HG02981 (cell line): ENCODE results near the gene DDX23.
A peak's percentile ranks its signal among the peaks of the same experiment; 100 is the strongest.
"Not testable (repeated sequence)": the region's sequence is repeated elsewhere in the genome, so short reads cannot be mapped to it uniquely, and the experiment has no call there.

ENCODE experiments used
- ATAC-seq: cut with Tn5 transposase; IDR thresholded peaks from one replicate; pipeline ENCODE4 v1.9.1; 2021; ENCODE audit warnings: mild to moderate bottlenecking, moderate library complexity; ENCODE audit not compliant: unreplicated experiment

Gene DDX23

GRCh38 chr12:48863291-48863690 lies 11.3 kb upstream of the DDX23 start:
- no peak for ATAC-seq

- no peak for ATAC-seq
Measured at GRCh38 chr12:48862760-48863159, 10.8 kb upstream of the DDX23 start.

GRCh38 chr12:48861111-48861510 lies 9.1 kb upstream of the DDX23 start:
- no peak for ATAC-seq

GRCh38 chr12:48860236-48860635 lies 8.3 kb upstream of the DDX23 start:
- not testable (repeated sequence) for ATAC-seq

GRCh38 chr12:48859607-48860006 lies 7.6 kb upstream of the DDX23 start:
- ATAC-seq = no peak

GRCh38 chr12:48858043-48858442 lies 6.1 kb upstream of the DDX23 start:
- ATAC-seq = no peak

- ATAC-seq = no peak
Measured at GRCh38 chr12:48857278-48857994, 5.5 kb upstream of the DDX23 start.

- ATAC-seq = no peak
Measured at GRCh38 chr12:48856379-48856778, 4.4 kb upstream of the DDX23 start.

GRCh38 chr12:48854932-48855331 lies 3.0 kb upstream of the DDX23 start:
- not testable (repeated sequence) for ATAC-seq

- ATAC-seq = no peak
Measured at GRCh38 chr12:48854488-48854887, 2.5 kb upstream of the DDX23 start.

- ATAC-seq = peak; percentile 37
Measured at GRCh38 chr12:48852734-48853688, 1.0 kb upstream of the DDX23 start.

GRCh38 chr12:48842021-48842420 lies 9.9 kb downstream of the DDX23 start:
- ATAC-seq = not testable (repeated sequence)

- ATAC-seq = no peak
Measured at GRCh38 chr12:48838048-48838447, 13.9 kb downstream of the DDX23 start.

- ATAC-seq = no peak
Measured at GRCh38 chr12:48832321-48833060, 19.5 kb downstream of the DDX23 start.

- ATAC-seq = no peak
Measured at GRCh38 chr12:48831257-48831656, 20.7 kb downstream of the DDX23 start.

- no peak for ATAC-seq
Measured at GRCh38 chr12:48828841-48829575, 23.0 kb downstream of the DDX23 start.

- no peak for ATAC-seq
Measured at GRCh38 chr12:48828293-48828692, 23.7 kb downstream of the DDX23 start.

GRCh38 chr12:48827513-48828096 lies 24.4 kb downstream of the DDX23 start:
- no peak for ATAC-seq

GRCh38 chr12:48827026-48827425 lies 24.9 kb downstream of the DDX23 start:
- ATAC-seq = no peak

- ATAC-seq = no peak
Measured at GRCh38 chr12:48826209-48826855, 25.6 kb downstream of the DDX23 start.
